Body of pancreas (tissue), 4 donors: ENCODE measurements around the gene ZRANB3.

Source experiments
- CTCF ChIP-seq, 7 experiments: fragments of 450-650 bp in 4 of 7; fragments of 200-600 bp in 3 of 7; sonication (generic) in 3 of 7; IDR thresholded peaks; one replicate each; pipeline ENCODE4 v1.5.1; 2016 to 2019; ENCODE audit warnings: antibody characterized with exemption in 7 of 7
- POLR2A ChIP-seq, 3 donors: fragments of 450-650 bp; IDR thresholded peaks; one replicate each; pipeline ENCODE4 v1.6.1; 2016; ENCODE audit warnings: antibody characterized with exemption in 3 of 3, mild to moderate bottlenecking in 2 of 3

GRCh38 chr2:135248611-135249010 lies 282.4 kb downstream of the ZRANB3 start:
- TF ChIP-seq CTCF (IDR thresholded peaks at IDR 0.05), result no peak
- no peak for TF ChIP-seq POLR2A (IDR thresholded peaks at IDR 0.05)
